LNCaP clone FGC (cell line): ENCODE data around the gene ARHGAP23.

Source experiments
- DNase-seq: peaks from one replicate; pipeline ENCODE4 v3.0.0-alpha.2; 2011; ENCODE audit warnings: low read depth
- H3K4me3 ChIP-seq: 2 replicates; pipeline ENCODE4 v1.5.1; 2011; ENCODE audit warnings: mild to moderate bottlenecking, low read depth, low read length, control low read depth
- TF ChIP-seq, protein P1 (sequence below): IDR thresholded peaks from 2 replicates; pipeline ENCODE4 v1.5.1; 2012; ENCODE audit warnings: mild to moderate bottlenecking; ENCODE audit not compliant: control insufficient read depth, insufficient read depth; ENCODE audit errors: extremely low read depth

ARHGAP23 gene

GRCh38 chr17:38539386-38539785 lies 111.1 kb downstream of the ARHGAP23 start:
- TF ChIP-seq, protein P1, sequence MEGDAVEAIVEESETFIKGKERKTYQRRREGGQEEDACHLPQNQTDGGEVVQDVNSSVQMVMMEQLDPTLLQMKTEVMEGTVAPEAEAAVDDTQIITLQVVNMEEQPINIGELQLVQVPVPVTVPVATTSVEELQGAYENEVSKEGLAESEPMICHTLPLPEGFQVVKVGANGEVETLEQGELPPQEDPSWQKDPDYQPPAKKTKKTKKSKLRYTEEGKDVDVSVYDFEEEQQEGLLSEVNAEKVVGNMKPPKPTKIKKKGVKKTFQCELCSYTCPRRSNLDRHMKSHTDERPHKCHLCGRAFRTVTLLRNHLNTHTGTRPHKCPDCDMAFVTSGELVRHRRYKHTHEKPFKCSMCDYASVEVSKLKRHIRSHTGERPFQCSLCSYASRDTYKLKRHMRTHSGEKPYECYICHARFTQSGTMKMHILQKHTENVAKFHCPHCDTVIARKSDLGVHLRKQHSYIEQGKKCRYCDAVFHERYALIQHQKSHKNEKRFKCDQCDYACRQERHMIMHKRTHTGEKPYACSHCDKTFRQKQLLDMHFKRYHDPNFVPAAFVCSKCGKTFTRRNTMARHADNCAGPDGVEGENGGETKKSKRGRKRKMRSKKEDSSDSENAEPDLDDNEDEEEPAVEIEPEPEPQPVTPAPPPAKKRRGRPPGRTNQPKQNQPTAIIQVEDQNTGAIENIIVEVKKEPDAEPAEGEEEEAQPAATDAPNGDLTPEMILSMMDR, result no peak
- no peak overlapping the region for H3K4me3 ChIP-seq
- DNase-seq, result no peak

- H3K4me3 ChIP-seq, result no peak overlapping the region
- no peak for DNase-seq
- TF ChIP-seq, protein P1, result no peak
These were observed 112.3 kb downstream of the ARHGAP23 start for GRCh38 chr17:38540514-38541045.

DNA sequence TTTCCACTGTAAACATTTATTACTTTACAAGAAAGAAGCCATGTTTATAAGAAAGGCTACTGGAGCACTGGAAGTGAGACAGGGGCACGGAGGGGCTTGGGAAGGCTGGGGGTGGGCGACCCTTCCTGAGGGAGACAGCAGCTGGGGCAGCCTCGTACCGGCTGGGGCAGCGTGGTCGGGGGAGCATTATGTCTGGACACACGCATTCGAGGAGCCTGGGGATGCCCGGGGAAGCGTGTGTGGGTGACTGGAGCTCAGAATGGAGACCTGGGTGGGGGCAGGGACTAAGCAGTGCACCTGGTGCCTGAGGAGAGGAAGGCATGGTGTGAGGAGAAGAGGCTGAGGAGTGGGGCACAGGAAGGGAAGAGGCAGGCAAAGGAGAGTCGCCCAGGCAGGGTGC lies 113.0 kb downstream of the ARHGAP23 start:
- no peak overlapping the region for H3K4me3 ChIP-seq
- TF ChIP-seq, protein P1, result no peak
- DNase-seq, result no peak

GRCh38 chr17:38542286-38542685 lies 114.0 kb downstream of the ARHGAP23 start:
- TF ChIP-seq, protein P1, result no peak
- H3K4me3 ChIP-seq, result no peak overlapping the region
- DNase-seq, result no peak

DNA sequence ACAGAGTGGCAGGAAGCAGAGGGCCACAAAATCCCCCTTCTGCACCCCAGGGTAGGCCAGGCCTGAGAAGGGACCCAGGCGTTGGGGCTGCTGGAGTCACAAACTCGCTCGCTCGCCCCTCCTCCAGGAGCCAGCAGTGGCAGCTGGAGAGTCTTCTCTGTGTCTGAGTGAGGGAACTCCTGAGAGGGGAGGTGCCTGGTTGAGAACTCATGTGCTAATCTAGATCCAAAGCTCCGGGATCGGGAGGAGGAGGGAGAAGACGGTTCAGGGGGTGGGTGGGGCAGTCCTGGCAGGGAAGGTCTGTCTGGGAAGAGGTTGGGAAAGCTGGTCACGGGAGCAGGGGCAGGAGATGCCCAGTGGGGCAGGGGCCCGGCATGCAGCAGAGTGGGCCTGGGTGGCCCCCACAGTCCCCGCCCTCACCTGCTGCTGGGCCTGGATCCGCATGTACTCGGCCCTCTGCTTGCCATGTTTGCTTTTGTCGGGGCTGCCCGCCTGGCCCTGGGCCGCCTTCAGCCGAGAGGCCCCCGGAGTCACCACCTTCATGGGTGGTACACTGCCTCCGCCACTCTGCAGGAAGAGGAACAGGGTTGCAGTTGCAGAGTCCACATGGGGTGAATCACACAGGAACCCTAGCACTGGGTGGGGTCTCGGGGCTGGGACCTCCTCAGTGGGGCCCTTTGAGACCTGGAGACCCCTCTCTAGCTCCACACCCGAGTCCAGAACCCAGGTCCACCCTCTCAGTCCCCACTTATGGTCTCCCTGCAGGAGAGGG lies 115.3 kb downstream of the ARHGAP23 start:
- TF ChIP-seq, protein P1, result no peak
- DNase-seq, result no peak
- no peak overlapping the region for H3K4me3 ChIP-seq

GRCh38 chr17:38544175-38544838 lies 116.0 kb downstream of the ARHGAP23 start:
- no peak for DNase-seq
- no peak overlapping the region for H3K4me3 ChIP-seq
- TF ChIP-seq, protein P1, result no peak
